ENCODE measurements around the gene ZSCAN5A. TPM values are rescaled to one million over a fixed set of nuclear protein-coding genes. Genes with fewer than 3 reads are reported as not detected.
"Not testable (repeated sequence)": the region's sequence is repeated elsewhere in the genome, so short reads cannot be mapped to it uniquely, and the experiment has no call there.

Gene ZSCAN5A
- total RNA-seq, 4 donors from 2014 or later, result 1.3 to 20.7 (median 12.3) TPM

DNA sequence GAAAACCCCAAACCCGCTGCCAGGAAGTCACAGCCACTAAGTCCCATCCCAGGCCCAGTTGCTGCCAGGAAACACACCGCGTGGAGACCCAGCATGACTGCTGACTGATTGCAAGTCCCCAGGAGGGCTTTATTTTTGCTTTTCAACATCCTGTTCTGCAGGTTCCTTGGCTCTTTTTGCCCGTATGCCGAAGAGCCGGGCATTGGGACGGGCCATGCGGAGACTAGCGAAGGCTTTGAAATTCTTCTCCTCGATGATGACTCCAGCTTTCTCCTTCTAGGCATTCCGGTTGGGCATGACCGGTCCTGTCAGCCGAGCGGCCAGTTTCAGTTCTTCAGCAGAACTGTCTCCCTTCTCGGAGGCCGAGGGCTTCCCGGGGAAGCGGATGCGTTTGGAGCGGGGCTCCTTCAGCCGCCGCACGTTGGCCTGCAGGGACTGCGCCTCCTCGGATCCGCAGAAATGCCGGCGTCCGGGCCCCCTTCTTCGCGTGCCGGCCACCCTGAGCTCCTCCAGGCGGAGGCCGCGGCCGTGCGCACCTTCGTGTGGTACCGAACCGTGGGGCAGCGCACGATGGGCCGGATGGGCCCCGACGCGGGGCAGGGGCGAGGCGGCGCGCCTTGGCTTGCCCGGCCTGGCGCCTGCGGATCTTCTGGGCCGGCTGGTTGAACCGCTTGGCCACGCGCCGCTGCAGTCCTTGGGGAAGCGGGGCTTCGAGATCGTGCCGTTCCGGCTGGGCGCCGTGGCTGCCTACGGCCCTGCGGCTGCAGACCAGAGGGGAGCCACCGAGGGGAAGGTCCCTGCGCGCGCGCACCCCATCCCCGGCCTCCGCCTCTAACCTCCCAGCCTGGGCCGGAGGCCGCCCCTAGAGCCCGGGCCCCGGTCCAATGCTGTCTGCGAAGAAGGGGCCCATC lies 97.3 kb downstream of the ZSCAN5A start:
- Histone ChIP-seq H3K27ac (no peak overlapping the region), H3K4me1 (no peaks in the 10 kb centered on the region), H3K4me3 (no peak overlapping the region), H3K36me3 (no peaks in the 10 kb centered on the region), H3K27me3 (no peaks in the 10 kb centered on the region), H3K9me3 (no peaks in the 10 kb centered on the region)
- TF ChIP-seq POLR2A (IDR thresholded peaks at IDR 0.05), result no peak
- TF ChIP-seq, protein P1, sequence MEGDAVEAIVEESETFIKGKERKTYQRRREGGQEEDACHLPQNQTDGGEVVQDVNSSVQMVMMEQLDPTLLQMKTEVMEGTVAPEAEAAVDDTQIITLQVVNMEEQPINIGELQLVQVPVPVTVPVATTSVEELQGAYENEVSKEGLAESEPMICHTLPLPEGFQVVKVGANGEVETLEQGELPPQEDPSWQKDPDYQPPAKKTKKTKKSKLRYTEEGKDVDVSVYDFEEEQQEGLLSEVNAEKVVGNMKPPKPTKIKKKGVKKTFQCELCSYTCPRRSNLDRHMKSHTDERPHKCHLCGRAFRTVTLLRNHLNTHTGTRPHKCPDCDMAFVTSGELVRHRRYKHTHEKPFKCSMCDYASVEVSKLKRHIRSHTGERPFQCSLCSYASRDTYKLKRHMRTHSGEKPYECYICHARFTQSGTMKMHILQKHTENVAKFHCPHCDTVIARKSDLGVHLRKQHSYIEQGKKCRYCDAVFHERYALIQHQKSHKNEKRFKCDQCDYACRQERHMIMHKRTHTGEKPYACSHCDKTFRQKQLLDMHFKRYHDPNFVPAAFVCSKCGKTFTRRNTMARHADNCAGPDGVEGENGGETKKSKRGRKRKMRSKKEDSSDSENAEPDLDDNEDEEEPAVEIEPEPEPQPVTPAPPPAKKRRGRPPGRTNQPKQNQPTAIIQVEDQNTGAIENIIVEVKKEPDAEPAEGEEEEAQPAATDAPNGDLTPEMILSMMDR (IDR thresholded peaks at IDR 0.05), result no peak
- intact Hi-C loops (cut with DNase I; ENCODE audit: low total_unique reads), result no loop called here
- DNase-seq, result no peak

DNA sequence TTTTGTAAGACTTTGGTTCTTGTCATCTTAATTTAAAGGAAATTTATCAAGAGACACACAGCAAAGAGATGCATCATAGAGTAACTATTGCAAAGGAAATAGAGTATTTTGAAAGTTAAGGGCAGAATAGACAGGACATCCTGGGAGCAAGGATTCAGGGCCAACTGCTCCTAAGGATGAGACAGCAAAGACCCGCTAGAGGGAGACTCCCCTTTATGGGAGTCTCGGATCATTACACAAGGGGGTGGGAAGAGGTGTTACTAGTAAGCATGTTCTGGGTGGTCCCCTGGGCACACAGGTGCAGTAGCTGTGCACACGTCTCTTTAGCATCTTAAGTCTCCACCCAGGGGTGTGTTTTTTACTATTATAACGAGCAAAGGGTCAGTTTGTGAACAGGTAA lies 102.9 kb downstream of the ZSCAN5A start:
- H3K9me3 ChIP-seq, result no peaks in the 10 kb centered on the region
- no peaks in the 10 kb centered on the region for H3K4me1 ChIP-seq
- H3K27me3 ChIP-seq, result no peaks in the 10 kb centered on the region
- intact Hi-C loops (cut with DNase I; ENCODE audit: low total_unique reads), result no loop called here
- no peak overlapping the region for H3K4me3 ChIP-seq
- TF ChIP-seq, protein P1 (IDR thresholded peaks at IDR 0.05), result no peak
- TF ChIP-seq POLR2A (IDR thresholded peaks at IDR 0.05), result no peak
- no peaks in the 10 kb centered on the region for H3K36me3 ChIP-seq
- no peak for DNase-seq
- H3K27ac ChIP-seq, result no peak overlapping the region

DNA sequence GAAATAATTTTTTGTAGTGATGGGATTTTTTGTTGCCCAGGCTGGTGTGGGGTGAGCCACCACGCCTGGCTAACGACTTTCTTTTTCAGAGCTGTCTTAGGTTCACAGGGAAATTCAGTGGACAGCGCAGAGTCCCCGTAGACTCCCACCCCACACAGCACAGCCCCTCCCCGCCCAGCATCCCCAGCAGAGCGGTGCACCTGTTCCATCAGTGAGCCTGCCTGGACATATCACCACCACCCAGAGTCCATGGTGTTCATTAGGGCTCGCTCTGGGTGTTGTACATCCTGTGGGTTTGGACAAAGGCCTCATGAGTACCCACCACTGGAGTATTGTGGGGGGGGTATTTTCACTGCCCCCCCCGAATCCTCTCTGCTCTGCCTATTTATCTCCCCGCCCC lies 104.6 kb downstream of the ZSCAN5A start:
- intact Hi-C loops (cut with DNase I; ENCODE audit: low total_unique reads); H3K36me3 ChIP-seq; H3K27me3 ChIP-seq: not testable (repeated sequence)

DNA sequence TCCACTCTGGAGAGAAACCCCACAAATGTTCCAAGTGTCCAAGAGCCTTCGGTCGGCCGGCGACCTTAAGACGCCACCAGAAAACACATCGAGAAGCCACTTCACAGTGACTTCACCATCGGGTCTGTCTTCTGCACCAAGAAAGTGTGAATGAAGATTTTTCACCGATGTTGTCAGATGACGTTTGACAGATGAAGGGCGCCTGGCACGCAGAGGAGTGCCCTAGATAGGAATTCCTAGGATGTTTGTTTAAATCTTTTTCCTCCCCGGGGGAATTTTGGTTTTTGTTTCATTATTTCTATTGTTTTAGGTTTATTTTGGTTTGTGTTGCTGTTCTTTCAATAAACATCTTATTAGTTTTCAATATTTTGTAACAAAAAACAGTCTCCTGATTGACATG lies 105.5 kb downstream of the ZSCAN5A start:
- H3K27me3 ChIP-seq, result no peaks in the 10 kb centered on the region
- no peak overlapping the region for H3K4me3 ChIP-seq
- DNase-seq, result no peak
- H3K36me3 ChIP-seq, result no peaks in the 10 kb centered on the region
- no peak overlapping the region for H3K27ac ChIP-seq
- intact Hi-C loops (cut with DNase I; ENCODE audit: low total_unique reads), result no loop called here
- no peaks in the 10 kb centered on the region for H3K9me3 ChIP-seq
- no peaks in the 10 kb centered on the region for H3K4me1 ChIP-seq
- TF ChIP-seq POLR2A (IDR thresholded peaks at IDR 0.05), result no peak
- TF ChIP-seq, protein P1 (IDR thresholded peaks at IDR 0.05), result no peak

More for the DNA sequence above, 104.6 kb downstream of the ZSCAN5A start:
- not testable (repeated sequence) for H3K4me1 ChIP-seq, DNase-seq, H3K27ac ChIP-seq, H3K9me3 ChIP-seq, H3K4me3 ChIP-seq

DNA sequence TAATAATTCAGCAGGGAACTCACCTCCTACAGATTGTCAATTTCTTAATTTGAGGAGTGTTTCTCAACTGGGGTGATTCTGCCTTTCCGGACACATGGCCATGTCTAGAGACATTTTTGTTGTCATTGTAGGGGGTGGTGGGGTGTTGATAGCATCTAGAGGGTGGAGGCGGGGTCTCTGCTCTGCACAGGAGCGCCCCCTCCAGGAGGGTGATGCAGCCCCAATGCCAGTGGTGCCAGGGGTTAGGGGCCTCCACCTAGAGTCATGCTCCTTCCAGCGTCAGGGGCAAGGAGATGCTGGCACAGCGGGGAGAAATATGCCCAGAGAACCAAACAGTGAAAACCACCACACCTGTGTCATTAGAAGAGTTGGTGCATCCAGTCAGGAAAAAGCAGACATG lies 107.1 kb downstream of the ZSCAN5A start:
- H3K36me3 ChIP-seq; H3K4me3 ChIP-seq; DNase-seq; intact Hi-C loops (cut with DNase I; ENCODE audit: low total_unique reads); H3K27ac ChIP-seq; H3K9me3 ChIP-seq; H3K4me1 ChIP-seq; H3K27me3 ChIP-seq: not testable (repeated sequence)

DNA sequence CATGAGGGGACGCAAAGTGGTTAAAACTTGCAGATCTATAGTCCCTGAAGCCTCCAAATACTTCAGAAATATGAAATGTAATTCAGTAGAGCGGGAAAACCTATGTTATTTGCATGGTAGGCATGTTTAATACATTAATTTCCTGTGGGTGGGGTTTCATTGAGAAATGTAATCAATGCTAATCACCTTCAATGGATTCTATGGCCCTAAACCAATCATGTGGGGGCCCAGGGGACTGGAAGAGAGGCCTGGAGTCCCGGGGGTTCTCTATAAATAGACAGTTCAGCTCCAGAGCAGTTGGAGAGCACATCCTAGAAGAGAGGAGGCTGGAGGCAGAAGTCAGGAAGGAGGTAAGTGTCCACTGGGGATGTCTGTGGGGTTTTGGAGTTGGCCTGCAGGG lies 112.7 kb downstream of the ZSCAN5A start, which contains the start of gene ZSCAN5C:
Gene ZSCAN5C (plus strand): TSS at position 301 of the 400 bp plus-strand sequence. CDS start 3,641 bp downstream, outside the sequence.
- TF ChIP-seq, protein P1 (IDR thresholded peaks at IDR 0.05), result no peak
- no peak for TF ChIP-seq POLR2A (IDR thresholded peaks at IDR 0.05)
- H3K27me3 ChIP-seq, result no peaks in the 10 kb centered on the region
- H3K4me3 ChIP-seq, result no peak within 1 kb of the TSS
- H3K9me3 ChIP-seq, result no peaks in the 10 kb centered on the region
- intact Hi-C loops (cut with DNase I; ENCODE audit: low total_unique reads), result no loop called here
- H3K27ac ChIP-seq, result no peak within 1 kb of the TSS
- no peaks in the 10 kb centered on the region for H3K4me1 ChIP-seq
- no peak for DNase-seq
- no peaks in the 10 kb centered on the region for H3K36me3 ChIP-seq

All from uterus (tissue), 4 donors.